Testis (tissue), 2 donors: ENCODE measurements around the gene ACSL1.

Experiments
- CTCF ChIP-seq, 3 experiments: fragments of 450-650 bp in 2 of 3; fragments of 200-600 bp in 1 of 3; sonication (generic) in 1 of 3; IDR thresholded peaks; one replicate each; pipeline ENCODE4 v1.5.1; 2016 to 2019; ENCODE audit warnings: antibody characterized with exemption in 3 of 3, mild to moderate bottlenecking in 2 of 3, moderate library complexity in 1 of 3
- POLR2A ChIP-seq: fragments of 450-650 bp; IDR thresholded peaks from one replicate; pipeline ENCODE4 v1.6.1; 2017; ENCODE audit warnings: antibody characterized with exemption, mild to moderate bottlenecking, moderate library complexity

DNA sequence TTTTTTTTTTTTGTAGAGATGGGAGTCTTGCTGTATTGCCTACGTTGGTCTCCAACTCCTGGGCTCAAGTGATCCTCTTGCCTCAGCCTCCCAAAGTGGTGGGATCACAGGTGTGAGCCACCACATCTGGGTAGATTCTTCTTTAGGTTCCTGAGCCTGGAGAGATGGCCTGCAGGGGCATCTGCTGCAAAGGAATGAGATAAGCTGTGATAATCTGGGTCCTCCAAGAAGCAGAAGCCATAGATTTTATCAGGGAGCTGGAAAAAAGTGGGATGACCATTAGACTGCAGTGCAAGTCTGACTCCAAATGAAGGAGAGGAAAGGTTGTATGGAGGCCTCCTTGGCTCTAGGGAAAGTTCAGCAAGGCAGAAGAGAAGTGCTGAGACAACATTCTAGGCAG is 19.0 kb upstream of the ACSL1 start:
- TF ChIP-seq CTCF (IDR thresholded peaks at IDR 0.05) (no peak), POLR2A (no peak)
